ENCODE results near the gene ZIC2. TPM values are rescaled to one million over a fixed set of nuclear protein-coding genes. Genes with fewer than 3 reads are reported as not detected.

ZIC2 gene
- total RNA-seq, 1 experiment from 2014 or later, result not detected

DNA sequence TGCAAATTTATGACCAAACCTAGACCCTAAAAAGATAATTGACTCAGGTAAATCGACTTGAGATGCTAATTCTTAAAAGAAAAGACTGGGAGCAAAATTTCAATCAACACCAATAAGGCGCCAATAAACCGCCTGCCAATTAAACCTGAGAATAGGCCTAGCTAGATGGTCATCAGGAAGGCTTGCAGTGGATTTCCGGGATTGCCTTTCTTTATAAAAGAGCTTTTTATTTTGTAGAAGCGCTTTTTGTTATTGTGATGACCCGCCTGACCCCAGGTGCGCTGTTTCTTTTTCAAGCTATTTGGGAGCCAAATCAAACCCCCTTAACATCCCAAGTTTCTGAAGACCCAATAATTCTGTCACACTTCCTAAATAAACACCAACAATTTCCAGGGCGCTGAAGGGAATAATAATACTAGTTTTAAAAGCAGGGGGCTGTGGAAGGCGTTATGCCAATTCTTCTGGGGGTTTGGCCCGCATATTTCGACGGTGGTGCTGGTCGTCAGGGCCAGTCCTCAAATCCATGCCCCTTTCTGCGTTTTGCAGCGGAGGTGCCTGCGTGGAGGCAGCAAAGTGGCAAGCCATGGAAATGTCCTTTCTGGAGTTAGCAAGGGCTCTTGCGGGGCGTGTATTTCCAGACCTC is 7.2 kb upstream of the ZIC2 start:
- DNase-seq (ENCODE audit: low read depth), result no peak

- DNase-seq (ENCODE audit: low read depth), result no peak
Measured at GRCh38 chr13:99974939-99975561, 6.5 kb upstream of the ZIC2 start.

DNA sequence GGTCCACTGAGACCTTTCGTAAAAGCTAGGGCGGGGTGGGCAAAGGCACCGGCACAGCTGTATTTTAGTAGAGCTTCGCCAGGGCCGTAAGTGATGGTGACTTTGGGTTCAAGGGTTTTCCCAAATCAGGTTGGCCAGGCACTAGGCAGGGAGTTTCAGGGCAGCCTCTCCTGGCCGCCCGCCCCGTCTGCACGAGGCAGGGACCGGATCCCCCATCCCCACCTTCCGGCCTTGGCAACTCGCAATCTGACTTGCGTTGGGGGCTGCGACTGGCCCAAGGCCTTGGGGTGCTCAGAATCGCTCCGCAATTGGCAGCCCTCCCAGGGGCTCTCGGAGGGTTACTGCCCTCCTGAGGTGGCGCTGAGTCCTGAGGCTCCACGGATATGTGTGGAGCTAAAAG is 6.0 kb upstream of the ZIC2 start:
- DNase-seq (ENCODE audit: low read depth), result no peak

GRCh38 chr13:99976575-99976974 is 5.0 kb upstream of the ZIC2 start:
- DNase-seq (ENCODE audit: low read depth), result no peak

- no peak for DNase-seq (ENCODE audit: low read depth)
Measured at GRCh38 chr13:99977334-99977911, 4.2 kb upstream of the ZIC2 start.

GRCh38 chr13:99977912-99978798 is 3.4 kb upstream of the ZIC2 start:
- no peak for DNase-seq (ENCODE audit: low read depth)

DNA sequence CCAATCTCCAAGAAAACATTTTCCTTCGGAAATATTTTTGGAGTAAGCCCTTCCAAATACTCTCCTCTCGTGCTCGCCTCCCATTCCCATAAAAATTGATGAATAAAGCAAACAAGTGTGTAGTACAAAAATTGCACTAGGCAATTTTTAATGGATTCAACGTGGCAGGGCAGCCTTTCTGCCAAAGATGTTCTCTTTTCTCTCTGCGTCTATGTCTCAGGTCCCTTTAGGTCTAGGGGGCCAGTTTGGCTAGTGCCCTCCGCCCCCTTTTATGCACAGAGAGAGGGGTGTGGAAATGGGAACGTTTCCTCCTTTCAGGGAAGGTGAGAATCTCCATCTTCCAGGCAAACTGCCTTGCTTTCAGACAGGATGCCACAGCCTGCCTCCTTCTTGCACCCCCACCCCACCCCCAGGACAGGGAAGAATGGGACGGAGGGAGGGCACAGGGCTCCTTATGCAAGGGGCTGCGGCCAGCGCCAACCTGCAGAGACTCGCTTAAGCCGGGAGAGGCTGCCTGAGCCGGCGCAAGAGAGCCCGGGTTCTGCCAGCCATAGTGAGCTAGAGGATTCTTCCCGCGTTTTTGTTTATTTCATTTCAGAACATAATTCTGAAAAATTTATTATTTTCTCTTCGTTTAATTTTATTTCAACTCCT is 2.7 kb upstream of the ZIC2 start:
- no peak for DNase-seq (ENCODE audit: low read depth)

DNA sequence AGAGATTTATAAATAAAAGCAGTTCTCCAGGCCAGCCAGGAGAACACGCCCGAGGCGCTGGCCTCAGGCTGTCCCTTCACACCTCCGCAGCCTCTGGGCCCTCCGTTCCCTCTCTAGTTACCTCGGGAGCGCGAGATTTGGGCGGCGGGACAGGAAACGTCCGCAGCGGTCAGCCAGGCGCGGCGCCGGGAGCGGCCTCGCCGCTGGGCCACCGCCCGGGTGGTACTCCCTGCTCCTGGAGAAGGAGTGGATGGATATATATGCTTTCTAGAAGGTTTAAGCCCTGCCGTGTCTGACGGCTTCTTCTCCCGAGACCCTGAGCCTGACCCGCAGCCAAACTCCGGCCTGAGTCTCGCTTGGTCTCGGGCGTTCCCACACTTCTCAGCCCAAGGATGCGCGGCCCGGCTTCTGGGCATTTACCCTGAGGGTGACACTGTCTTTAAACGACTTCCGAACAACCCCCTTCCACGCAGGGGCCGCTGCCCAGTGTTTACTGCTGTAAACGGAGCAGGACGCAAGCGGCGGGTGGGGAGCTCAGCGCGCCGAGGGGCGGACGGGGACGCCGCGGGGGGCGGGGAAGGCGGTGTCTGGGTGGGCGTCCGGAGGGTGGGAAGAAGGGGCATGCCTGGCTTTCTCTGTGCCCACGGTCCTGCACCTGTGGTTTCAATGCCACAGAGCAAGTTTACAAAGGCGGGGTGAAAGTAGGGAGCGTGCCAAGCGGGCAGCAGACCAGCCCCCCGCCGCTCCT is 2.0 kb upstream of the ZIC2 start:
- DNase-seq (ENCODE audit: low read depth), result peak; percentile 34

- peak; percentile 65 for DNase-seq (ENCODE audit: low read depth)
Measured at GRCh38 chr13:99980201-99980823, 1.3 kb upstream of the ZIC2 start.

GRCh38 chr13:99980824-99981734 is 505 bp upstream of the ZIC2 start:
- no peak for DNase-seq (ENCODE audit: low read depth)

- no peak for DNase-seq (ENCODE audit: low read depth)
Measured at GRCh38 chr13:99982036-99982730, 599 bp downstream of the ZIC2 start.

DNA sequence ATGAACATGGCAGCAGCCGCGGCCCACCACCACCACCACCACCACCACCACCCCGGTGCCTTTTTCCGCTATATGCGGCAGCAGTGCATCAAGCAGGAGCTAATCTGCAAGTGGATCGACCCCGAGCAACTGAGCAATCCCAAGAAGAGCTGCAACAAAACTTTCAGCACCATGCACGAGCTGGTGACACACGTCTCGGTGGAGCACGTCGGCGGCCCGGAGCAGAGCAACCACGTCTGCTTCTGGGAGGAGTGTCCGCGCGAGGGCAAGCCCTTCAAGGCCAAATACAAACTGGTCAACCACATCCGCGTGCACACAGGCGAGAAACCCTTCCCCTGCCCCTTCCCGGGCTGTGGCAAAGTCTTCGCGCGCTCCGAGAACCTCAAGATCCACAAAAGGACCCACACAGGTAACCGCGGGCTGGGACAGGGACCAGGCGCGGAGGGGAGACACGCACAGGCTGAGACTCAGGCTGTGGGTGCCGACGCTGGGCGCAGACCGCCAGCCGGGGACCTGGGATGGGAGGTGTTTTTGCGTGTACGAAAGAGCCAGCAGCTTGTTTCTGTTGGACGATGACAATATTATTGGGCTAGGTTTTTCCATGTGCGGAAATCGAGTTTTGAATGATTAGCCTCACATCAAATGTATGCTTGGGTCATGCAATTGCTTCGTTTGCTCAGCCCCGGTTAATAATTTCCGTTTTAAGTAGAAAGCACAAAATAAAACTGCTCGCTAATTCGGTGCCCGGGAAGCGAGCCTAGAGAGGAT is 1.3 kb downstream of the ZIC2 start:
- DNase-seq (ENCODE audit: low read depth), result no peak

DNA sequence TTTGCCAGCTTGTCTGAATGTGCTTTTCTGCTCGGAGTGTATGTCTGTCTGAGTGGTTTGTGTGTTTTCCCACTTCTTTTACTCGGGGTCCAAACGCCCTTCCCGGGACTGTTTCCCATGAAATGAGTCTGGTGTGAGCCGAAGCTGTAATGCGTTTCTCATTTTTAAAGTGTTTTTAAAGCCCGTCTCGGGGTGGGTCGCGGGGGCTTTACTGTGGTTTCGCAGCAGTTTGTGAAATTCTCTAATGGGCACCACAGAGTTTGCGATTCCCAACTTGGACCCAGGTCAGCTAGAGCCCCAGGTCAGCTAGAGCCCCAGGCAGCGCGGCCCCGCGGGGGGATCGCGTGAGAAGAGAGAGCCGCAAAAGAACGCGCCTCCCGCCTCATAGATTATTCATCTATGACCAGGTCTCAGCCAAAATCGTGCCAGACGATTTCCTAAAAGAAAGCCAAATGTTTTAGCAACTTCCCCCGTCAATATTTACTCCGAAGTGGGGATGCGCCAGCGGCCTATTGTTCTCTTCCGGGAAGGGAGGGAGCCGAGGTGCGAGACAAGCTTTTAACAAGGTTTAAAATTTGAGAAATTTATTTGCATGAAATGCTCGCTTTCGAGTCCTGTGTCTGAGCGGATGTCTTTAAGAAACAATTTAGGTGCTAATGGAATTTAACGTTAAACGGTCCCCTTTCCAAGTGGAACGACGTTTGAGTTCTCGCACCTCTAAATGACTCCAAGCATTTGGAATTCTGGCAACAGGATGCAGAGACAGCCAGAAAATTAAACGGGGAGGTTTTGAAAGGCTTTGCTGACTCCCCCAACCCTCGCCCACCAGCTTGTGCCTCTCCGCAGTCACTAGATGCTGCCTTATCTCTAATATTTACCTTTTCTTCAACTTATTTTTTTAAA is 2.2 kb downstream of the ZIC2 start:
- DNase-seq (ENCODE audit: low read depth), result no peak

DNA sequence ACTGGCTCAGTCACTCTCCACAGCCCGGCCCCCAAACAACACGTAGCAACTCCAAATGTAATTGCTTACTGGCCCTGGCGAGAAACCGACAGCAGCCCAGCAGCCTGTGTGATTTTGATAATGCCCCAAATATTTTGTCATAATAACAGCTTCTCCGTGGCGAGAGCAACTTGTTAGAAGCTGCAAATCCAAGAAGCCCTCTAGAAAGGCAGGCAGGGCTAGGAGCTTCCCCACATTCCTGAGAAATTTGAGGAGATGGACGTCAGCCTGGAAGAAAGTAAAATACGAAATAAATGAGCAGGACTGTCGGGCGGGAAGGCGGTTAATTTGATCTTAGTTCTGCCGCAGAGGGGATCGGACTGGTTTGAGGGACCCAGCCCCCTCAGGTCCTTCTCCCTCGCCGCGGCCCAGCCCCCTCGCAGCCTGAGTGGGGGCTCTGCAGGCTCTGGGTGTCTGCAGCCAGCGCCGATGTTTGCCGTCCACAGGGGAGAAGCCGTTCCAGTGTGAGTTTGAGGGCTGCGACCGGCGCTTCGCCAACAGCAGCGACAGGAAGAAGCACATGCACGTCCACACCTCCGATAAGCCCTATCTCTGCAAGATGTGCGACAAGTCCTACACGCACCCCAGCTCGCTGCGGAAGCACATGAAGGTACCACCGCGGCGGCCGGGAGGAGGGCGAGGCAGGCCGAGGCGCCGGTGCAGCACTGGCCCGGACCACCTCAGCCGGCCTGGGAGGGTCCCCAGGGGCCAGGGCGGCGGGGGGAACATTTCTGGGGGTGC is 3.1 kb downstream of the ZIC2 start:
- no peak for DNase-seq (ENCODE audit: low read depth)

DNA sequence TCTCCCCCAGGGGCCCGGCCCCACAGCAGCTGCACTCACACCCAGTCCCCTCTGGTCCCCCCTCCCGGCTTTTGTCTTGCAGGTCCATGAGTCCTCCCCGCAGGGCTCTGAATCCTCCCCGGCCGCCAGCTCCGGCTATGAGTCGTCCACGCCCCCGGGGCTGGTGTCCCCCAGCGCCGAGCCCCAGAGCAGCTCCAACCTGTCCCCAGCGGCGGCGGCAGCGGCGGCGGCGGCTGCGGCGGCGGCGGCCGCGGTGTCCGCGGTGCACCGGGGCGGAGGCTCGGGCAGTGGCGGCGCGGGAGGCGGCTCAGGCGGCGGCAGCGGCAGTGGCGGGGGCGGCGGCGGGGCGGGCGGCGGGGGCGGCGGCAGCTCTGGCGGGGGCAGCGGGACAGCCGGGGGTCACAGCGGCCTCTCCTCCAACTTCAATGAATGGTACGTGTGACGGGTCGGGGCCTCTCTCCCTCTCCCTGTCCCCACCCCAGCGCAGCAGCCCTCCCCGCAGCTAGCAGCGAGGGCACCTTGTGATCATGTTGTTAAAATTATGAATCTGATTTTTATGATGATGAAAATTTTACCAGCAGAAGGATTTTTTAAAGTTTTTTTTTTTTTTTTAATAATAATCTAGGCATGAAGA is 3.8 kb downstream of the ZIC2 start:
- no peak for DNase-seq (ENCODE audit: low read depth)

Measured in LHCN-M2 (cell line).